Vein endothelial cell (primary cell): ENCODE data around the gene TPM2. TPM values are rescaled to one million over a fixed set of nuclear protein-coding genes. Genes with fewer than 3 reads are reported as not detected.

Experiments used
- small RNA-seq: library from RNA; depleted of rRNA; stranded (forward); fragments of <200 nt; gene quantifications from one replicate; pipeline ENCODE3, GENCODE V24; 2012
- total RNA-seq: library from RNA; depleted of rRNA; stranded (reverse); fragments of >200 nt; gene quantifications from 2 replicates; pipeline ENCODE4 v1.2.3, GENCODE V29; 2012

Gene TPM2
- 10.5 and 20.2 TPM in 2 replicates for total RNA-seq

DNA sequence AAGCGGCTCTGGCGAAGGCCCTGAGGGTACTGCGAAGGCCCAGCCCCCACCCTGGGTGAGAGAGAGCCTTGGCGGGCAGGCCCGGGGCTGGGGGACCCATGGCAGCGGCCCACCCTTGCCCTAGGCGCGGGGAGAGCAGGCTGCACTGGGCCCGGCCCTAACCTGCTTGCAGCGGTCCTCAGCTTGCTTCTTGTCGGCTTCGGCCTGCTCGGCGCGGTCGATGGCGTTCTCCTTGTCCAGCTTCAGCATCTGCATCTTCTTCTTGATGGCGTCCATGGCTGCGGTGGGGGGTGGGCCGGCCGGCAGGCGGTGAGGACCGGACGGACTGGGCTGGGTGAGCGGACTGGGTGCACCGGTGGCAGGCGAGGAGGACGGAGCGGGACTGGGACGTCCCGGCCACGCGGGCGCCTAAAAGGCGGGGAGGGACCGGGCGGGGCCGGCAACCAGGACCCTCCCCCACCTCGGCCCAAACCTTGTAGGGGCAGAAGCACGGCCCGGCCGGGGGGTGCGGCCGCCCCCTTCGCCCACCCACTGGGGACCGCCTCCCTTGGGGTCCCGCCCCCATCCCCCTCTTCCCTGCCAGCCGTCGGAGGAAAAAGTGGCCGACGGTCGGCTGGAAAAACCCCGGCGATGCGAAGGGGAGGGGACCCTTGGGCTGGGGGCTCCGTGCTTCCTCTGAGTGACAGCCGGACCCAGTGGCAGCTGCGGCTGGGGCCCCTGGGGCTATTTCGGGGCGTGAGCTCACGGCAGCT lies at the start of gene TPM2:
TPM2 (minus strand) TSS at position 384 of the 752 bp plus-strand sequence; CDS start at position 276, 108 bp downstream.

DNA sequence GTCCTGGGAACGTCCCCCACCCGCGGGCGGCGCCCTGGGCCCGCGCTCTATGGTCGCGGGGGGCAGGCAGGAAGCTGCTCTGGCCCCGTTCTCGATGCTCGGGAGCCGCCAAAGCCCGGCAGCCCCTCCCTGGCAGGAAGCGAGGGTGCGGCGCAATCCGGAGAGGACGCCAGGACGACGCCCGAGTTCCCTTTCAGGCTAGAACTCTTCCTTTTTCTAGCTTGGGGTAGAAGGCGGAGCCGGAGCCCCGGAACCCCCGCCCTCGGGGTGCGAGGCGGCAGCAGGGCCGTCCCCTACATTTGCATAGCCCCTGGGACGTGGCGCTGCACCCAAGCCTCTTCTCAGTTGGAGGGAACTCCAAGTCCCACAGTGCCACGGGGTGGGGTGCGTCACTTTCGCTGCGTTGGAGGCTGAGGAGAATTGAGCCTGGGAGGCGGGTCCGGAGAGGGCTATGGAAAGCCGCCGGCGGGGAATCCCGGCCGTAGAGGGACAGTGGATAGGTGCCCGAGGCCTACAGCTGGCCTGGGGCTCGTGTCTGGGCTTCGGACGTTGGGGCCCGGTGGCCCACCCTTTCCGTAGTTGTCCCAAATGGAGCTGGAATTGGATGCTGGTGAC lies 42.6 kb upstream of the TPM2 start, which contains the start of the genes CREB3 and TLN1:
CREB3 (plus strand) TSS at position 482 of the 615 bp plus-strand sequence; CDS start at position 589, 107 bp downstream.
TLN1 (minus strand) TSS at position 11 of the 615 bp plus-strand sequence. CDS start 6,501 bp downstream, outside the sequence.

DNA sequence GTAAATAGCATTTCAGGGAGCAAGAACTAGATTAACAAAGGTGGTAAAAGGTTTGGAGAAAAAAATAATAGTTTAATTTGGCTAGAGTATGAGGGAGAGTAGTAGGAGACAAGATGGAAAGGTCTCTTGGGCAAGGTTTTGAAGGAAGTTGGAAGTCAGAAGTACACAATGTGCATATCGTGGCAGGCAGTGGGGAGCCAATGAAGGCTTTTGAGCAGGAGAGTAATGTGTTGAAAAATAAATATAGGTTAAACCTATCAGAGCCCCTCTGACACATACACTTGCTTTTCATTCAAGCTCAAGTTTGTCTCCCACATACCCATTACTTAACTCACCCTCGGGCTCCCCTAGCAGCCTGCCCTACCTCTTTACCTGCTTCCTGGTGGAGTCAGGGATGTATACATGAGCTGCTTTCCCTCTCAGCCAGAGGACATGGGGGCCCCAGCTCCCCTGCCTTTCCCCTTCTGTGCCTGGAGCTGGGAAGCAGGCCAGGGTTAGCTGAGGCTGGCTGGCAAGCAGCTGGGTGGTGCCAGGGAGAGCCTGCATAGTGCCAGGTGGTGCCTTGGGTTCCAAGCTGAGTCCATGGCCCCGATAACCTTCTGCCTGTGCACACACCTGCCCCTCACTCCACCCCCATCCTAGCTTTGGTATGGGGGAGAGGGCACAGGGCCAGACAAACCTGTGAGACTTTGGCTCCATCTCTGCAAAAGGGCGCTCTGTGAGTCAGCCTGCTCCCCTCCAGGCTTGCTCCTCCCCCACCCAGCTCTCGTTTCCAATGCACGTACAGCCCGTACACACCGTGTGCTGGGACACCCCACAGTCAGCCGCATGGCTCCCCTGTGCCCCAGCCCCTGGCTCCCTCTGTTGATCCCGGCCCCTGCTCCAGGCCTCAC lies 16.3 kb downstream of the TPM2 start, which contains the start of gene CA9:
CA9 (plus strand) TSS at position 797 of the 893 bp plus-strand sequence; CDS start at position 829, 32 bp downstream.

DNA sequence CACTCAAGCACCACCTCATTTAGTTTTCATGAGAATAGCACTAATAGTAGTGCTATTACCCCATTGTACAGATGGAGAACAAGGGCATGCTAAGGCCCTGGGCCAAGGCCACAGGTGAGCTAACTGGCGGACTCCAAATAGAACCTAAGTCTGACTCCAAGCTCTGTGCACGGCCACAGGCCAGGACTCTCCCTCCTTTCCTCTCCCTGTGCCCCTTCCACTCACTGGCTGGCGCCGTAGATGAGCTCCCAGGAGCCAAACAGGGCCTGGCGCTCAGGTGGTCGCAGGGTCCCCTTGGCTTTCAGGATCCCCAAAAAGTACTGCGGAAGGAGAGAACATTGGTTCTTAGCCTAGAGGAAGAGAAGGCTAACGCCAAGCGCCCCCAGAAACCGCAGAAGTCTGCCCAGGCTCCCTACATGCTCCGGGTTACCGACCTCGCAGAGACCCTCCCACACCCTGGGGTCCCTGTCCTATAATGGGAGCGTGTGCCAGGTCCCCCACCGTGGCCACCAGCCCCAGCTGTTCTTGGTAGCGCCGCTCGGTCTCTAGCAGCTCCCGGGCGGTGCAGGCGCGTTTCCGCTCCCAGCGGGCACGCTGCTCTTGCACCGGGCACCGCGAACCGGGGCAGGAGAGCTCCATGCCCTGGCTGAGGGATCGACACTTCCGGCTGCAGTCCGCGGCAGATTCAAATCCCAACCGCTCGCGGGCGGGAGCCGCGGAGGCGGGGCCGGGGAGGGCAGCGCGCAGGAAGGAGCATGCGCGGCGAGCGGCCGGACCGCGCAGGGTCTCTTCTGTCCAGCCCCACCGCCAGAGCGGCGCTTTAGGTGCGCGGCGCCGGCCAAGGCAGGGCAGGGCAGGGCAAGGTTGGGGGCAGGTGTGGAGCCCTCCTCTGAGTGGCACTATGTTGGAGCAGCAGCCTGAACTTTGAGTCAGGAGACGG lies 24.9 kb downstream of the TPM2 start, which contains the start of gene ARHGEF39:
ARHGEF39 (minus strand) TSS at position 665 of the 940 bp plus-strand sequence; CDS start at position 639, 26 bp downstream.

DNA sequence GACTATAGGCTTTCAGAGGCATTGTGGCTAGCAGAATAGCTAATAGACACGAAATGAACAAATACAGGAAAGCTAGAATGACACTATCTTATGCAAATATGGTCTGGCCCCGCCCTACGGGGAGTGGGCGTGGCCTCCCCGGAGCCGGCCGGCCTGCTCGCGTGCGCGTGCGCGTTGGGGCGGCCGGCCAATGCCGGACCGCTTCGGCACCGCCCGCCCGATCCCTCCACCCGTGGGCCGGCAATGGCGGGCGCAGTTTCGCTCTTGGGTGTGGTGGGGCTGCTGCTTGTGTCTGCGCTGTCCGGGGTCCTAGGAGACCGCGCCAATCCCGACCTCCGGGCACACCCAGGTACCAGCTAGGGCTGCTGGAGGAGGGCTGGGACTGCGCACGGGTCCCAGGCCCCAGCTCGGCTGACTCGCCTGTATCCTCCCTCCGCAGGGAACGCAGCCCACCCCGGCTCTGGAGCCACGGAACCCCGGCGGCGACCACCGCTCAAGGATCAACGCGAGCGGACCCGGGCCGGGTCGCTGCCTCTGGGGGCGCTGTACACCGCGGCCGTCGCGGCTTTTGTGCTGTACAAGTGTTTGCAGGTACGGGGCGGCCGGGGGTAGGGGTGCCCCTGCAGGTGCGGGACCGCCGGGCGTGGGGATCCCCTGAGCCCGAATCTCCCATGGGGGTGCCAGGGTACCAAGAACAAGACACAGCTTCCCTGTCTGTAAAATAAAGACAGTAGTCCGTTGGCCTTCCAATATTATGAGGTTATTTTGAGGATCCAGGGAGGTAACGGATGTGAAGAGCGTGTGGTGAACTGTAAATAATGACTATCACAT lies 31.4 kb downstream of the TPM2 start, which contains the start of gene CCDC107:
CCDC107 (plus strand) TSS at position 156 of the 831 bp plus-strand sequence; CDS start at position 244, 88 bp downstream.

DNA sequence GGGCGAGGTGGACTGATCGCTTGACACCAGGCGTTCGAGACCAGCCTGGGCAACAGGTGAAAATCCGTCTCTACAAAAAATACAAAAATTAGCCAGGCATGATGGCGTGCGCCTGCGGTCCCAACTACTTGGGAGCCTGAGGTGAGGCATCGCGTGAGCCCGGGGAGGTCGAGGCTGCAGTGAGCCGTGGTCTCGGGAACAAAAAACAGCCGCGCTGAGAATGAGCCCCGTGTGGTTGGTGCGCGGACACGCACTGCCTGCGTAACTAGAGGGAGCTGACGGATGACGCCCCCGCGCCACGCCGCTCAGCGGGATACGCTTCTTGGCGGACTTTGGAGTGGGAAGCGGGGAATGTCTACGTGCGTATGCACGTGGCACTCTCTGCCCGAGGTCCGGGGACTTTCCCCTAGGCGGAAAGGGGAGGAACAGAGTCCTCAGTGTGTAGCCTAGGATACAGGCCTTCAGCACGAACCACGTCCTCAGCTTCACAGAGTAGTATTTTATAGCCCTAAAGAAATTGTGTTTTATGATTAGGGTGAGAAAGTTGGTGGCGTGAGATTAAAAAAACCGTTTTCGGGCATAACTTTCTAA lies 32.1 kb downstream of the TPM2 start, which contains the start of gene RMRP:
RMRP (minus strand) TSS at position 474 of the 591 bp plus-strand sequence.

DNA sequence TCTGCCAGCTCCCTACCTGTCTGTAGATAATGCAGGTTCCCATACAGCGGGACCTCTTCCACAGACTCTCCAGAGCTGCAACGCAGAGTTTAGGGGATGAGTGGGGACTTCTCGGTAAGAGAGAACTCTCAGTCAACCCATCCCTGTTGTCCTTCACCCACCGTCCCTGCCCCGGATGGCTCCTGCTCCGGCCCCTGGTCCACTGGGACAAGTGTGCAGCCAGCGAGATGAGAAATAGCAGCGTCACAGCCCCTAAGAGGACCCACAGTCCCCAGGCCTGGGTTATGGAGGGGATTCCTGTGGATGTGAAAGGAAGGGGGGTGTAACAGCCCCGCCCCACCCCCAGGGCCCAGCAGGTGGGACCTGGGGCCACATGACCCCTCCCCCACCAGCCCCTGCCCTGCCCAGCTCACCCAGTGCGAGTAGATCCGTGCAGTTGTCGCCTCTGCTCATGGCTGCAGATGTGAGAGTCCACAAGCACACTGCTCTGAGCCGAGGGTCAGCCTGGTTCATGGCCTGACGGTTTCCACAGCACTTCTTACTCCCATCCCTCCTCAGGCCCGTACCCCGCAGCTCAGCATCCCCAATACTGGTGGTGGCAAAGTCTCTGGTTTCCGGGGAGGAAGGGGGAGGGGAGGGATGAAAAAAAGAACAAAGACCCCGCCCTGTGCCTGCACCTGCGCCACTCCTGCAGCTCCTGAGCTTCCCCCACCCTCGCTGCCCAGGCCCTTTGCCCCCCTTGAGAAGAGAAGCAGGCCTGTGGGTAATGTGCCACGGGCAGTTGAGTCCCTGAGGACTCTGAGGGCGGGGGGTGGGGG lies 39.2 kb downstream of the TPM2 start, which contains the start of gene SIT1:
SIT1 (minus strand) TSS at position 591 of the 818 bp plus-strand sequence; CDS start at position 513, 78 bp downstream.

Small RNA genes lying within 50 kb of the gene (small RNA-seq; reads per million reads assigned to genes)
- gene MIR6853: 0.80 reads per million, percentile 50 among the genes with 10 or more reads in this experiment
- not detected for gene RMRP
- gene RN7SL22P: not detected

Other genes starting within 250 kb of the TPM2 start
- 28.7 and 39.5 TPM in 2 replicates for gene RUSC2, start 199.8 kb downstream of the TPM2 start, total RNA-seq
- gene TESK1, start 84.7 kb downstream of the TPM2 start, total RNA-seq: 7.2 and 9.5 TPM in 2 replicates
- not detected in 2 replicates for gene CD72, start 71.5 kb downstream of the TPM2 start, total RNA-seq
- gene SIT1, start 39.0 kb downstream of the TPM2 start, total RNA-seq: not detected in 2 replicates
- gene RMRP, start 31.9 kb downstream of the TPM2 start, total RNA-seq: 49,879 and 52,393 TPM in 2 replicates
- 6.0 and 10.1 TPM in 2 replicates for gene CCDC107, start 31.6 kb downstream of the TPM2 start, total RNA-seq
- gene ARHGEF39, start 24.7 kb downstream of the TPM2 start, total RNA-seq: 1.6 and 3.5 TPM in 2 replicates
- gene CA9, start 16.0 kb downstream of the TPM2 start, total RNA-seq: 0.10 TPM in 1 of 2 replicates, not detected in the other
- gene TLN1, start 42.3 kb upstream of the TPM2 start, total RNA-seq: 294 and 296 TPM in 2 replicates
- gene CREB3, start 42.7 kb upstream of the TPM2 start, total RNA-seq: 51.3 and 60.4 TPM in 2 replicates
- 133 and 134 TPM in 2 replicates for gene GBA2, start 59.3 kb upstream of the TPM2 start, total RNA-seq
- 19.4 and 25.5 TPM in 2 replicates for gene RGP1, start 59.4 kb upstream of the TPM2 start, total RNA-seq
- 22.4 and 50.3 TPM in 2 replicates for gene MSMP, start 64.4 kb upstream of the TPM2 start, total RNA-seq
- 5.6 and 5.8 TPM in 2 replicates for gene NPR2, start 101.7 kb upstream of the TPM2 start, total RNA-seq
- gene SPAG8, start 122.3 kb upstream of the TPM2 start, total RNA-seq: 0.10 TPM in 1 of 2 replicates, not detected in the other
- 6.2 and 10.0 TPM in 2 replicates for gene HINT2, start 125.1 kb upstream of the TPM2 start, total RNA-seq
- gene FAM221B, start 138.8 kb upstream of the TPM2 start, total RNA-seq: not detected in 2 replicates
- gene TMEM8B, start 139.3 kb upstream of the TPM2 start, total RNA-seq: 0.19 and 0.98 TPM in 2 replicates
- not detected in 2 replicates for gene OR13J1, start 180.5 kb upstream of the TPM2 start, total RNA-seq
- gene HRCT1, start 216.3 kb upstream of the TPM2 start, total RNA-seq: 1.8 and 4.6 TPM in 2 replicates
- gene SPAAR, start 219.6 kb upstream of the TPM2 start, total RNA-seq: 2.0 and 4.5 TPM in 2 replicates